ENCODE measurements around the gene RTL1.

GRCh38 chr14:100861188-100861936 is 42.2 kb downstream of the RTL1 start:
- no peak for TF ChIP-seq POLR2A (IDR thresholded peaks at IDR 0.05; ENCODE audit: low read length)
- TF ChIP-seq GATA1 (IDR thresholded peaks at IDR 0.05; ENCODE audit: low read depth, low read length) = no peak

Data from erythroblast (primary cell).